Trophoblast cell (in vitro differentiated cells and primary cell): ENCODE measurements around the gene LMOD2.
A peak's percentile ranks its signal among the peaks of the same experiment; 100 is the strongest.

Experiments
- DNase-seq, 2 donors: peaks; one replicate each; pipeline ENCODE4 v3.0.0-alpha.2; 2016
- H2AFZ ChIP-seq: 2 replicates; pipeline ENCODE4 v1.6.1; 2013; ENCODE audit warnings: low read length, moderate library complexity, mild to moderate bottlenecking; ENCODE audit not compliant: insufficient read depth, poor library complexity
- H2AK5ac ChIP-seq: 2 replicates; pipeline ENCODE4 v1.6.1; 2013; ENCODE audit warnings: mild to moderate bottlenecking, low read length
- H2BK120ac ChIP-seq: 2 replicates; pipeline ENCODE4 v1.6.1; 2013; ENCODE audit warnings: low read length, mild to moderate bottlenecking, moderate library complexity; ENCODE audit not compliant: insufficient read depth, poor library complexity
- H2BK12ac ChIP-seq: 2 replicates; pipeline ENCODE4 v1.6.1; 2013; ENCODE audit warnings: mild to moderate bottlenecking, low read length, moderate library complexity
- H2BK5ac ChIP-seq: 2 replicates; pipeline ENCODE4 v1.6.1; 2013; ENCODE audit warnings: low read length, low read depth, moderate library complexity, mild to moderate bottlenecking; ENCODE audit not compliant: poor library complexity
- H3K14ac ChIP-seq: 2 replicates; pipeline ENCODE4 v1.6.1; 2013; ENCODE audit warnings: mild to moderate bottlenecking, low read length
- H3K18ac ChIP-seq: 2 replicates; pipeline ENCODE4 v1.6.1; 2013; ENCODE audit warnings: mild to moderate bottlenecking, low read length
- H3K23ac ChIP-seq: 2 replicates; pipeline ENCODE4 v1.6.1; 2013; ENCODE audit warnings: low read length
- H3K27ac ChIP-seq: 2 replicates; pipeline ENCODE4 v1.5.1; 2013; ENCODE audit warnings: low read depth, mild to moderate bottlenecking, inconsistent platforms, low read length, moderate library complexity
- H3K27me3 ChIP-seq: 2 replicates; pipeline ENCODE4 v1.6.1; 2013; ENCODE audit warnings: inconsistent platforms, mild to moderate bottlenecking, low read length, moderate library complexity; ENCODE audit not compliant: insufficient read depth
- H3K36me3 ChIP-seq, 2 experiments: 1 replicate in 1 of 2; 2 replicates in 1 of 2; pipeline ENCODE4 v1.6.1; 2013; ENCODE audit warnings: low read length in 2 of 2, mild to moderate bottlenecking in 2 of 2, moderate library complexity in 1 of 2; ENCODE audit not compliant: insufficient read depth in 2 of 2, control insufficient read depth in 1 of 2
- H3K4ac ChIP-seq: 2 replicates; pipeline ENCODE4 v1.6.1; 2013; ENCODE audit warnings: low read depth, mild to moderate bottlenecking, low read length, moderate library complexity
- H3K4me1 ChIP-seq, 2 experiments: 1 replicate in 1 of 2; 2 replicates in 1 of 2; pipeline ENCODE4 v1.6.1; 2013; ENCODE audit warnings: low read length in 2 of 2, mild to moderate bottlenecking in 2 of 2, moderate library complexity in 1 of 2; ENCODE audit not compliant: insufficient read depth in 2 of 2, control insufficient read depth in 1 of 2
- H3K4me2 ChIP-seq: 2 replicates; pipeline ENCODE4 v1.6.1; 2013; ENCODE audit warnings: inconsistent platforms, mild to moderate bottlenecking, low read length, moderate library complexity
- H3K4me3 ChIP-seq: 2 replicates; pipeline ENCODE4 v1.5.1; 2013; ENCODE audit warnings: mild to moderate bottlenecking, low read depth, low read length, inconsistent platforms
- H3K79me1 ChIP-seq: one replicate; pipeline ENCODE4 v1.6.1; 2013; ENCODE audit warnings: low read length
- H3K79me2 ChIP-seq: 2 replicates; pipeline ENCODE4 v1.6.1; 2013; ENCODE audit warnings: low read length, mild to moderate bottlenecking; ENCODE audit not compliant: control insufficient read depth, insufficient read depth, poor library complexity
- H3K9ac ChIP-seq: 2 replicates; pipeline ENCODE4 v1.6.1; 2013; ENCODE audit warnings: mild to moderate bottlenecking, low read length
- H3K9me3 ChIP-seq: 2 replicates; pipeline ENCODE4 v1.6.1; 2013; ENCODE audit warnings: low read depth, mild to moderate bottlenecking, control low read depth, inconsistent platforms, low read length; ENCODE audit not compliant: insufficient read depth
- H4K12ac ChIP-seq: 2 replicates; pipeline ENCODE4 v1.6.1; 2013; ENCODE audit warnings: low read depth, mild to moderate bottlenecking, low read length, moderate library complexity
- H4K8ac ChIP-seq: 2 replicates; pipeline ENCODE4 v1.6.1; 2013; ENCODE audit warnings: low read depth, mild to moderate bottlenecking, low read length, moderate library complexity
- H4K91ac ChIP-seq: one replicate; pipeline ENCODE4 v1.6.1; 2013; ENCODE audit warnings: low read depth, mild to moderate bottlenecking, low read length, moderate library complexity
- WGBS: extraction: QIAGEN DNeasy Blood & Tissue Kit; methylation state at CpG from one replicate; pipeline ENCODE4 v1.1.7; 2013; ENCODE audit warnings: missing lambda C conversion rate; ENCODE audit not compliant: insufficient read length, insufficient coverage; ENCODE audit errors: extremely low coverage; 5-methylcytosine and 5-hydroxymethylcytosine counted together

LMOD2 gene

DNA sequence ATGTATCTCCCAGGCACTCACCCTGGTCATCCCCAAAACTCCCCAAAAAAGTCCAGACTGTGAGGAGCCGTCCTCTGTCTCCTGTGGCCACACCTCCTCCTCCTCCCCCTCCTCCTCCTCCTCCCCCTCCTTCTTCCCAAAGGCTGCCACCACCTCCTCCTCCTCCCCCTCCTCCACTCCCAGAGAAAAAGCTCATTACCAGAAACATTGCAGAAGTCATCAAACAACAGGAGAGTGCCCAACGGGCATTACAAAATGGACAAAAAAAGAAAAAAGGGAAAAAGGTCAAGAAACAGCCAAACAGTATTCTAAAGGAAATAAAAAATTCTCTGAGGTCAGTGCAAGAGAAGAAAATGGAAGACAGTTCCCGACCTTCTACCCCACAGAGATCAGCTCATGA lies 7.1 kb downstream of the LMOD2 start:
- Histone ChIP-seq H4K91ac (no peak overlapping the region), H3K4me1 (peaks cover 4 to 13% of the 10 kb centered on the region in 2 experiments), H3K18ac (no peak overlapping the region), H4K12ac (no peak overlapping the region), H3K9ac (no peak overlapping the region), H3K4me2 (no peak overlapping the region), H3K27ac (no peak overlapping the region), H2BK120ac (no peak overlapping the region), H3K79me2 (no peaks in the 10 kb centered on the region), H3K36me3 (peaks cover 0 to 2% of the 10 kb centered on the region in 2 experiments), H3K4ac (no peak overlapping the region), H2BK5ac (no peak overlapping the region), H3K79me1 (peaks cover 6% of the 10 kb centered on the region), H3K23ac (no peak overlapping the region), H3K27me3 (no peaks in the 10 kb centered on the region), H4K8ac (no peak overlapping the region), H2AFZ (no peak overlapping the region), H3K4me3 (no peak overlapping the region), H3K9me3 (no peaks in the 10 kb centered on the region), H2BK12ac (no peak overlapping the region), H3K14ac (no peak overlapping the region), H2AK5ac (no peak overlapping the region)
- WGBS, result no CpG with 5 or more reads among the region's 3 CpGs
- no peak for DNase-seq

GRCh38 chr7:123663200-123663599 lies 7.5 kb downstream of the LMOD2 start:
- Histone ChIP-seq H3K9ac (no peak overlapping the region), H3K79me1 (peaks cover 6% of the 10 kb centered on the region), H2AK5ac (no peak overlapping the region), H3K4me3 (no peak overlapping the region), H2BK5ac (no peak overlapping the region), H3K9me3 (no peaks in the 10 kb centered on the region), H2BK120ac (no peak overlapping the region), H3K36me3 (peaks cover 0 to 2% of the 10 kb centered on the region in 2 experiments), H2AFZ (no peak overlapping the region), H4K8ac (no peak overlapping the region), H4K12ac (no peak overlapping the region), H3K4me2 (no peak overlapping the region), H3K4ac (no peak overlapping the region), H4K91ac (no peak overlapping the region), H3K18ac (no peak overlapping the region), H3K23ac (no peak overlapping the region), H3K79me2 (no peaks in the 10 kb centered on the region), H3K14ac (no peak overlapping the region), H3K27me3 (no peaks in the 10 kb centered on the region), H3K27ac (no peak overlapping the region), H2BK12ac (no peak overlapping the region), H3K4me1 (peaks cover 4 to 13% of the 10 kb centered on the region in 2 experiments)
- no peak for DNase-seq
- WGBS, result no CpG with 5 or more reads among the region's 6 CpGs

GRCh38 chr7:123665157-123665556 lies 9.5 kb downstream of the LMOD2 start:
- H3K4me3 ChIP-seq, result no peak overlapping the region
- H3K23ac ChIP-seq, result no peak overlapping the region
- H4K91ac ChIP-seq, result no peak overlapping the region
- no peak overlapping the region for H3K18ac ChIP-seq
- no peak overlapping the region for H2AFZ ChIP-seq
- no peak overlapping the region for H3K27ac ChIP-seq
- no peak overlapping the region for H4K8ac ChIP-seq
- H3K4ac ChIP-seq, result no peak overlapping the region
- no peak overlapping the region for H3K4me2 ChIP-seq
- peaks cover 0 to 2% of the 10 kb centered on the region in 2 experiments for H3K36me3 ChIP-seq
- H2BK12ac ChIP-seq, result no peak overlapping the region
- peaks cover 2% of the 10 kb centered on the region for H3K79me1 ChIP-seq
- no peak overlapping the region for H2AK5ac ChIP-seq
- no peak for DNase-seq
- H4K12ac ChIP-seq, result no peak overlapping the region
- H2BK5ac ChIP-seq, result no peak overlapping the region
- H3K4me1 ChIP-seq, result peaks cover 0 to 10% of the 10 kb centered on the region in 2 experiments
- H3K14ac ChIP-seq, result no peak overlapping the region
- no peaks in the 10 kb centered on the region for H3K27me3 ChIP-seq
- H3K9ac ChIP-seq, result no peak overlapping the region
- WGBS, result no CpG with 5 or more reads among the region's 2 CpGs
- no peaks in the 10 kb centered on the region for H3K9me3 ChIP-seq
- no peaks in the 10 kb centered on the region for H3K79me2 ChIP-seq
- H2BK120ac ChIP-seq, result no peak overlapping the region

DNA sequence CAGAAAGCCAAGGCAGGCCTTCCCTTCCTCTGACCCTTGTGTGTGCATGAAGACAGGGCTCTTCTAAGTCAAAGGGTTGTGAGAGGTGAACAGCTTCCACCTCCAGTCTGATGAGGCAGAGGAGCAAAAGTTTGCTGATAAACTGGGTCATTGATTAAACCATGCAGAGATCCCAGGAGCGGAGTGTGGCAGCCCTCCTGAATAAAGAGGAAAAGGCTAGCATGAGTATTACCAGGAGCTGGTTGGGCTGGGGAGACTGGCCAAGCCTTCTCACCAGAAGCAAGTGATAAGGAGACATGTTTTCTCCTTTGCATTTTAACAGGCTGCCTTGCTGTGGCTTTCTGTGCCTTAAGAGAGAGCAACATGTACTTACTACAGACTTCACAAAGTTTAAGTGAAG lies 10.2 kb downstream of the LMOD2 start:
- H4K91ac ChIP-seq, result no peak overlapping the region
- peaks cover 2% of the 10 kb centered on the region for H3K79me1 ChIP-seq
- no peaks in the 10 kb centered on the region for H3K79me2 ChIP-seq
- H2BK120ac ChIP-seq, result no peak overlapping the region
- H2BK12ac ChIP-seq, result peak overlapping the region; percentile 52
- no peaks in the 10 kb centered on the region for H3K9me3 ChIP-seq
- H3K18ac ChIP-seq, result no peak overlapping the region
- no peaks in the 10 kb centered on the region for H3K27me3 ChIP-seq
- H4K12ac ChIP-seq, result no peak overlapping the region
- H2AK5ac ChIP-seq, result no peak overlapping the region
- H3K14ac ChIP-seq, result no peak overlapping the region
- H3K27ac ChIP-seq, result no peak overlapping the region
- H3K23ac ChIP-seq, result no peak overlapping the region
- DNase-seq, result no peak
- H3K4me1 ChIP-seq, result peaks cover 0 to 7% of the 10 kb centered on the region in 2 experiments
- no peak overlapping the region for H3K4me2 ChIP-seq
- no peak overlapping the region for H2BK5ac ChIP-seq
- H3K36me3 ChIP-seq, result peaks cover 0 to 2% of the 10 kb centered on the region in 2 experiments
- H3K4me3 ChIP-seq, result no peak overlapping the region
- WGBS, result no CpG with 5 or more reads among the region's 1 CpG
- no peak overlapping the region for H3K9ac ChIP-seq
- H3K4ac ChIP-seq, result no peak overlapping the region
- no peak overlapping the region for H2AFZ ChIP-seq
- H4K8ac ChIP-seq, result no peak overlapping the region
